ENCODE results near the gene SASH1.

Gene SASH1

DNA sequence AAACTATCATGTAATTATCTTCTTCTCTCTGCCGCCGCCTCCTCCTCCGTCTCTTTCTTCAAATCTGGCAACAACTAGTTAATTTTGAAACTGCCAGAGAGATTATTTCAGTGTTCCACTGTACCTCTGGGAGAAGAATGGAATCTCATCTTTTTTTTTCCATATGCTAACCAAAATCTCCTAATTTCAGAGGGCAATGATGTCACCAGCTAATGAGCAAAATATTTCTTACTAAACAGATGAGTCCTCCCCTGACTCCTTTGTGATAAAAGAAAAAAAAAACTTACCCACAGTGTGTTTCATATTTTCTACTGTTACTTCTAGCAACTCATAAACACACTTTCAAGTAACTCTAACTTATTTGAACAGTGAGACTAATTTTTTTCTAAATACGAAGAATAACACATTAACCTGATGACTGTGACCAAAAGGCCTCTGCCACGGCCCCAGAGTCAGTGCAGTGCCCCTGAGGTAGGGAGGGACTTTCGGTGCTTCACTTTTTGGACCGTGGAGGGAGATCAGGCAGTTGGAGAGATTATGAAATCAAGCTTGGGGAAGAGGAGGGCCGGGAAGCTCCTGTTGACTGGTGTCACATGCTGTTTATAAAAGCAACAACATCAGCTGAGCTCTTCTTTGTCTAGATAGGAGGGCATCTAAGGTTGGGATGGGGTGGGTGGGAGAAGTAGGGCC is 159.6 kb downstream of the SASH1 start:
- DNase-seq, result no peak

DNA sequence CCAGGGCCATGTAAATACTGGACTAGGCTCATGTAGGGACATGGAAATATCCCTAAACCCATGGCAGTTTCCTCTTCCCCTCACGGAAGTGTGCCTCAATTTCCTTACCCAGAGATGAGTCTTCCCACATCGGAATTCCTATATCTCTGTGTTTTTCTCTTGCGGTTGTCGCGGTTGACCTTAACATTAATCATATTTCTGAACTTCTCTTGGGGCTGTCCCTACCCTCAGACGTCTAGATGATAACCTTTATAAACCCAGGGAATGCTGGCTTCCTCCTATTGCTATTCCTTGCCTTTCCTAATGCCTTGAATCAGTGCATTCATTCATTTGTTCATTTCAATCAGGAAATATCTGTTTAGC is 160.1 kb downstream of the SASH1 start:
- no peak for DNase-seq

DNA sequence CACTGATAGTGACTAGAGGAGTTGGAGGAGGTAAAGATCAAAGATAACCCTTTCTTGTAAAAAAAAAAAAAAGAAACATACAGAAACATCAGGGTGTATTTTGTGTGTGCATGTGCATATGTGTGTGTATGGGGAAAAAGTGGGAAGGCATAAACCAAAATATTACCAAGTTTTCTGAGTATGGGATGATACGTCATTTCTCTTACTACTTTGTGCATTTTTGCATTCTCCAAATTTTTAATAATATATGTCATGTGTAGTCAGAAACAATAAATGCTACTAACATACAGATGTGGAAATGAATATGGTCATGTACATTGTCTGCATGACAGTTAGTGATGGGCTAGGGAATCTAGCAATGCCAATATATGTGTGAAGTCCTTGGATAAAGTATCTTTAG is 161.1 kb downstream of the SASH1 start:
- DNase-seq, result no peak

DNA sequence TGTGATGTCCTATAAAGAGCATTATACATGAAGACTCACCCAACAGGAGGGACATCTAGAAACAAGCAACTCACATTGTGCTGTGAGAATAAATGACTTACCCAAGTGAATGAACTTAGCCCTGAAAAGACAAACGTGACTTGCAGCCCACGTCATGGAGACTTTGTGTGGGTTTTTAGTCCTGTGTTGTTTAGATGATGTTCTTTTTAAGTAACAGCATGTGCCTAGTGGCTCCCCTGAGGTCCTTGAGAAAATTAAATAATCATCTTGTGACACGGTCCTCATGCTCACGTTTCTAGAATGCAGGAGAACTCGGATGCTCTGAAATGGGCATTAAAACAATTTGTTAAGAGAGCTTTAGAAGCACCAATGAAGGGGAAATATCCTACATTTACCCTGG is 165.1 kb downstream of the SASH1 start:
- no peak for DNase-seq

DNA sequence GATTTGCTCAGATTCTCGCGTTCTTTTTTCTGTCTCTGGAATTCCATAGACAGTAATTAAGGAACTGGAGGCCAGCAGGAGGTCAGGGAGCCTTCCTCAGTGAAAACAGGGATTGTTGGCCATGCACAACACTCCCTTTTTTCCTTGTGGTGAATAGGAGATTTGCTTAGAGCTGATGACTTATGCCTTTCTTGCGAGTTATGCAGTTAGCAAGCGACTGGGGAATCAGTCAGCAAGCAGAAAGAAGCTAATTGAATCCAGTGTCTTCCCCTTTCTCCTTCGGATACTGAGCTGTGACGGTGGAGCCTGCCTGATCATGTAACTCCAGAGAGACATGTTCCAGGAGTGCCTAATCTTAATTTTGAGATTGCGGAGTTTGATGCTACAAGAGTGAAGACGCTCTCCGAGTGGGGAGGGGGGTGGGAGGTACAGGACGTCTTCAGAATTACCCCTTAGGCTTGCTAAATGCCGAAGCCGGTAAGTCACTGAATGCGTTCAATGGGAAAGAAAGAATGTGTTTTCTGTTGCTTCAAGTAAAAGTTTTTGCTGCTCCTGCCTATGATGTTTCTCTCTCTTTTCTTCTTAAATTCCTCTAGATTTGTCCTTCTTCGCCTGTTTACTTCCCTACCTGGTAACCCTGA is 165.9 kb downstream of the SASH1 start:
- DNase-seq, result no peak

DNA sequence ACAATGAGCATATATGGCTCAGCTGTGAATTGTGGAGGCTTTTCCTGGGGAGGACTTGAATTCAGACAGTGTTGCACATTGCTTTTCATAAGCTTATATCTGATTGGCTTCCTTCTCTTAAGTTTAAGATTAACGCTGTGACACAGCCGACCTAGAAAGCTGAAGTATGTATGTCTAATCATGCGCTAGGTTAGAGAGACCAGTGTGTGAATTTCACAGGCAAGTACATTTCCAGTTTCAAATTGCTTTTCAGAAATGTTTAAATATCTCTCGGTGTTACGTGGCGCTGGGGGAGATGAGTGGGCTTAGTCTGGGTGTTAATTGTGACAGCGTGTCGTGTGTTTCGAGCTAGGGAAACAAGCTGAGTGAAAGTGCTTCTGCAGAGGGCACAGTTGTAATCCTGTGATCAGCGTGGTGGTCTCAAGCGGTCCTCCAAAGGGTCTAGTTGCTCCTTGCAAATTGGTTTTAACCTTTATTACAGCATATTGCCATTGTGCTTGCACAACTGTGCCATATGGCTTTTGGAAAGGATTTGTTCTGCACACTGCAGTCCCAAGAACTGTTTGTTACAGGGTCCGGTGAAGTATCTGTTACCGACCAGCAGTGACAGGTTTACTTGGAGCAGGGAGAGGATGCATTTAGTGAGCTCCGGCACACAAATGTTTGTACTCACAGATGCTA is 166.6 kb downstream of the SASH1 start:
- DNase-seq, result no peak

DNA sequence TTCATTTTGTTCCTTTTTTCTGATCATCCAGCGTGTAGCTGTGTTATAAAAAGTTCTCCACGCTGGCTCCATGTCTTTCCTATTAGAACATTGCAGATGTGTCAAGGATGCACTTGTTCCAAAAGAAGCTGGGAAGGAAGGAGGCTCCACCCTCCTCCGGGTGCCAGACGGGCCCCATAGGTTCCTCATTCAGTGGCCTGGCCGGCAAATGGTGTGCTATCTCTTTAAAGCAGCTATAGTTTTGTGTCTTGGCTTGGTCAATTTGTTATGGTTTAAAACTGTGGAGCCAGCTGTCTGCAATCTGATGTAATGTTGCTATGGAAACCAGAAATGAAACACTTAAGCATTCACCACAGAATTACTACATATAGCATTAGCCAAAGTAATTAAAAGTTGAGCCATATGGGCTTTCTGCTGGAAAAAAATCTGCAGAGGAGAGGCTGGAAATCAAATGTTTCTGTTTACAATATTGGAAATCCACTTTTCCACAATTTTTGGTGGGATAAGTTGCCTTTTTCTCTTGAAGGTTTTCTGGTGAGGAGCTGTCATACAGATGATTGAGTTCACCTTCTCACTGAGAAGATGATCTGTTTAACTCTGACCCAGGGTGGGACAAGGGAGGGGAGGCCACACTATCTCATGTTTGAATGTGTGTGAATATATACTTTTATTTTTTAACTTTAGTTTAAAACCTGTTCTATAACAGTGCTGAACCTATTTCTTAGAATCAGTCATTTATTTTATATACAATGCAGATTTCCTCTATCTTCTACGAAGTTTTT is 167.4 kb downstream of the SASH1 start:
- DNase-seq, result peak; percentile 91

DNA sequence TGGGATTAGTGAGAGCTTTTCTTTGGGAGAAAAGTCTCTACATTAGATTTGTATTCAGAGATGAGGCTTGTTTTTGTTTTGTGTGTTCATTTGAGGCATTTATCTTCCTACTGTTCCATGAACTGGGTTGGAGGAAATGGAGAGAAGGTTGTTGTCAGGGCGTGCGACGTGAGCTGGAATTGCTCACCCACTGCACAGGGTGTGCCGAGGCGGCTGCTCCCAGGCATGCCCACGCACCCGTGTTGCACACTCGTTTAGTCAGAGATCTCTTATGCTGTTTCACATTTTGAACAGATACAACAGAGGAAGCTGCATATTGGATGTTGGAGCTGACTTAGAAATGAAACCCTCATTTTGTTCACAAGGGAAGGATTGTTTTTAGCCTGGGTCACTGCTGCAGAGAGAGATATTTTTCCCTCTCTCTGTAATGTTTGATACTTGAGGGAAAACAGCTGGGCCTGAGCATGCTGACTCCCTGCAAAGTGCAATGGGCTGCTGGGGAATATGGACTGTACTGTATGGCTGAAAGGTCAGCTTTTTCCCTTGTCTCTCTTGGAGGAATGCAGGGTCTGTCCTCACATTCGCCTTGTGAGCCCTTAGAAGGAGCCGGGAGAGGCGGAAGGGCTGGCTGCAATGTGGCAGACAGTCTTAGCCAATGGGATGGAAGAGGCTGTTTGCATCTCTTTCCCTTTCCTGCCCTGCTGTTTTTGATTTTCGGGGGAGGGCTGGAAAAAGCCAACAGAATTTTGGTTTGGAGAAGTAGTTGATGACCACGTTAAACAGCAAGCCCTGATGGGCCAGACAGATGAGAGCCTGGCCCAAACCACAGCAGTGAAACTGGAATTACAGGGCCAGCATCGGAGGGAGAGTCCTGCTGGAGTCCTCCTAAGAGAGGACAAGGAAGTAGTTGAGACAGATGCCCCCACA is 170.8 kb downstream of the SASH1 start:
- no peak for DNase-seq

DNA sequence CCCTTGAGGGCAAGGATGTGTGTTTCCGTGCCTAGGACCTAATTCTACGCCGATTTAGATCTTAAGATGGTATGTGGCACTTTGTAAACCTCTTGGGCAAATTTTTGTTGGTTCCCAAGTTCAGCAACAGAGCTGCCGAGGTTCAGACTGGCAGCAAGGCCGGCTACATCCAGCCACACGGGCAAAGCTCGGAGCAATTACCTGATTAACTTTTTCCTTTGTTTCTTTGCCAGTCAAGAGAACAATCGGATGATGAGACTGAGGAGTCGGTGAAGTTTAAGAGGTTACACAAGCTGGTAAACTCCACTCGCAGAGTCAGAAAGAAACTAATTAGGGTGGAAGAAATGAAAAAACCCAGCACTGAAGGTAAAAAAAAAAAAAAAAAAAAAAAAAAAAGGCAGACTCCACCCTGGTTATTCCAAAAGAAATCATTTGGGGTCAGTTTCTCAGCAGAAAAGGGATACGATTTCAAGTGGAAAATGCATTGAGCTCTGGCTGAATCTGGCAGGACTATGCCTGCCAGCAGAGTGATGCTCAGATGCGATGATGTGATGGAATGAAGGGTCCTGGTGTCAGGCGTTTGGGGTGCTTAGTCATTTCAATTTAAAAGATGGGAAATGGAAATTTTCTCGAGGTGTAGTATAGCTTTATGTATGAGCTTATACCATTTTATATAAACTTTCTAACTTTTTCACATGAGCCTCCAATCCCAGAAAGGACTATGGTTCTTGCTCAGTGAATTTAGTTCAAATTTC is 171.6 kb downstream of the SASH1 start:
- DNase-seq, result no peak

DNA sequence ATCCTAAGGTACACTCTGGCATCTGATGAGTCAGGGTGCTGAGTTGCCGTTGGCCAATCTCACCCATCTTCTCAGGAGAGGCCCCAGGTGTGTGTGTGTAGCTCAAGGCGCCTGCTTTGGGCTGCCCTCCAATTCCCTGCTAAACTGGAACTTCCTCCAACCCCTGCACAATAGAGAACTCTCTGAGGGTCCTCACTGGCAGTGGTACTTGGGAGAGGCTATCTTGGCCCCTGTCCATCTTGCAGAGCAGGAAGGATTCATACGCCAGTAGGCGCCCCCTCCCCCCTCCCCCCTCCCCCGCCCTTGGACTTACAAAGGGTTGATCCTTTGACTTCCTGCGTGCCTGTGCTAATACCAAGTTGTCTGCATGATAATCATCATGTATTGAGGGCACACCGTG is 173.6 kb downstream of the SASH1 start:
- DNase-seq, result no peak

DNA sequence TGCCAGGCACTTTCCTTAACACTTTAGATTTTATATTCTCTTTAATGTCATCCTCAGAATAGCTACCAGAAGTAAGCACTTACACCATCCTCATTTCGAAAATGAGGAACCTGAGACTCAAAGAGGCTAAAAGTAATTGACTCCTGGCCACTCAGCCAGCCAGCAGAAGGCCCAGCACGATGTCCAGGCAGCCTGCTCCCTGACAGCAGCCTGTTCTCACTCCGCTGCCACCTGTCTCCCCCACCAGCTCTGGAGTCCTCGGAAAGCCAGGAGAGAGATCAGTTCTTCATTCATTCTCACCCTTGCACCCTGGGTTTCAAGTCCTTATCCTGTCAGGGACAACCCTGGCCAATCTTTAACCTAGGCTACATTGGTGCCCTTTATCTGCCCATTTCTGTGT is 174.0 kb downstream of the SASH1 start:
- no peak for DNase-seq

DNA sequence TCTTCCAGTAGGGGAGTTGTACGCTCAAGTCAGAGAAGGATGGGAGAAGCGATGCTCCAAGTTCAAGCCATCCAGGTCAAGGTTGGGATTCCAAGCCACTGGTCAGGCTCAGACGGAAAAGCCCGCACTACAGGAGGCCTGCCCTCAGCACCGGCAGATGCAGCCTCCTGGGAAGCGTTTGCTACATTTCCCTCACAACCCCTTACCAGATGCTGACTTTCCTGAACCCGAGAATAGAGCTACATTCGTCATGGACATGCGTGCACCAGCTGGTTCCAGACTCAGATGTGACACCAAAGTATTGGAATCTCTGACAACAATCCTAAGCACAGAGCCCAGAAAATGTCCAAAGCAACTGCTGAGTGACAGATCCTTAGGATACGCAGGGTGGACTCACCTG is 174.8 kb downstream of the SASH1 start:
- no peak for DNase-seq

DNA sequence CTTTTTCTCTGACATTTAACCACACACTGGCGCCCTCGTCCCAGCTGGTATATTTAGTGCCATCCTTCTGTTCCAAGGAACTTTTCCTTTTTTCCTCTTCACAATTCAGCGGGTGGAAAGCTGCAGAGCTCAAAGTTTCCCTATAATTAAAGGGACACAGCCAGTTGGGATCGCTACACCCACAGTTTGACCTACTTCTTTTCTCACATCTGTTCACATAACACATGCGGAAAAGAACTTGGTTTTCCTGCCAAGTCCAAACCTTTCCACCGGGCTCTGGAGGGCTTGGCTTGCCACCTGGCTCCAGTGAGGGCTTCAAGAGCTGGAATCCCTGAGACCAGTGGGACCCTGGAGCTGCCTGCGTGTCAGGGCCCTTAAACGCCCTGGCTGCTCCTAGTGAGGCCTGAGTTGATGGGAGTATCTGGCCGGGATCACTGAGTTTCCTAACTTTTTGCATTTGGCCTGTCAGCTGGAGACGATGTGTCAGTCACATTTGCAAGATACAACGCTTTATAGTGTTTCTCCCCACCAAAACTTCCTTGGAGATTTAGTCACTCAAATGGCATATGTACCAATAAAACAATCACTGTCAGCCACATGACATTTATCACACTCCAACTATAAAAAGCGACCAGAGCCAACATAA is 176.0 kb downstream of the SASH1 start:
- DNase-seq, result no peak

DNA sequence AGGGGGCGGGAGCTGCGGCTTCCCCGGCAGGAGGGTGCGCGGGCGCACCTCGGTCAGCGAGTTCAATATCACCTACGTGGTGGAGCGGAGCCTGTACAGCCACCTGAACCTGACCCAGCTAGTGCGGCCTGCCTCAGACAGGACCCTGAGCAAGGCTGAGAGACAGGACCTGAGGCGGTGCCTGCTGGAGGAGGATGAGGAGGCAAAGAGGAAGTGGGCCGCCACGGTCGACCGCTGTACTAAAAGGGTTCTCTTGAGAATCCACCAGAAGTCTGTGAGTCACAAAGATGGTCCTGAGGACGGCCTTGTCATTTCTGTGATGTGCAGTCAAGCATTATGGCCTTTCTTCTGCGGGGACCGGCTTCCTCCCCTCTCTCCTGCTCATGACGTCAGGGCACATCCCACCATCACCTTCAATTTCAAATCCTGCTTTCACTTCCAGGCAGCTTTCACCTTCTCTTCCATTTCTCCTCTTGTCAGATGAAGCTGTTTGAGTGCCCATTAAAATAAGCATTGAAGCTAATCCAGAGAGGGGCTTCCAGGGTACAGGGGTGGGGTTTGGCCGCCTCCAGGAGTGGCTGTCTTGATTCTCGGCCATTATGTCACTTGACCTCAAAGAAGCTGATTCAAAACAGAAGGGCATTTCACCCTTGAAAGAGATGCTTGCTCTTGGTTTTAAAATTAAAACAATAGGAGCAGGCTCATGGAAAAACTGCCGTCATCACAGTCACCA is 177.6 kb downstream of the SASH1 start:
- DNase-seq, result peak; percentile 5

DNA sequence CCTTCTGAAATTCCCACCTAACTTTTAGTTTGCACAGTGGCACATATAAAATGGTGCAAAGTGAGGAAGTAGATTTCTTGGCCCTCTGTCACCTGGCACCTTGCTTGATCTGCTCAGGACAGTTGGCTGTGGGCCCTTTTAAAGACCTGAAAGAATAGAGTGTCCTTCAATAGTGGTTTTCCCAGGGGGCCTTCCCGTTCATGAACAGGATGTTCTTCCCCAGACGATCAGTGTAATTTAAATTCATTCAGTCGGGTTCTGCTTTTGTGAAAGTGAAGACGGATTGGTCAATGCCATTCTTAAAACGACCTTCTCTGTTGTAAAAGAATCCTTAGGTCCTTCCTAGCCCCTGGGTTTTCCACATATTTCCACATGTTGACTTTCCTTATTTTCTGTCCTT is 178.5 kb downstream of the SASH1 start:
- DNase-seq, result no peak

DNA sequence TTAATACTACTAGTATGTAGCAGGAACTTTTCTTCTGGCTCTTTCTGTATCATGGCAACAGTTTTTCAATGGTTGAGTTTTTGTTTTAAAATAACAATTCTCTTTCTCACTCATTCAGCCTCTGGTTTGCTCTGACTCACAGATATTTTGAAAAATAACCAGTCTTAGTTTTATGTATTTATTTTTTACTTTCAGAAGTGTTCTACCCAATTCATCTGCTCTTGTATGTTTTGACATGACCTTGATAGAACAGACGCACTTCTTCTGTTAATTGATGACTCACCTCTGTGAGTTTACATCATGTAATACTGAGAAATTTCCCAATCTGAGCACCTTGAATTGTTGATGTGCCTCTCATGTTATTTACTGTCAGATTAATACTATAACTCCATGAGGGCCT is 178.9 kb downstream of the SASH1 start:
- no peak for DNase-seq

DNA sequence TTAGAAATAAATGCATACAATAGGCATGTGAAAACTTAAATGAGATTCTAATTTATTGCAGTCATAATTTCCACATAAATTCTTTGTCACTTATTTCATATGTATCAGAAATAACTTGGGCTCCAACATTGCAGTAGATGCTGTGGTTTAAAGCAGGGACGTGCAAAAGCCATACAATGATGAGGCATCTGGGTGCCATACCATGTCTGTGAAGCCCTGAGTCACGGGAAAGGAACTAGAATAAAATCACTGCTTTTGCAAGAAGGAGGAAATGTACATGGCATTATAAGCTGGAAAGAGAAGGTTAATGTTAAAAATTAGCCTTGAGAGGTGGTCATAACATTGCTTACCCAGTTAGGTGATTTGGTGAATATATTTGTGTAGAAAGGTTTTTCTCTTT is 180.4 kb downstream of the SASH1 start:
- no peak for DNase-seq

DNA sequence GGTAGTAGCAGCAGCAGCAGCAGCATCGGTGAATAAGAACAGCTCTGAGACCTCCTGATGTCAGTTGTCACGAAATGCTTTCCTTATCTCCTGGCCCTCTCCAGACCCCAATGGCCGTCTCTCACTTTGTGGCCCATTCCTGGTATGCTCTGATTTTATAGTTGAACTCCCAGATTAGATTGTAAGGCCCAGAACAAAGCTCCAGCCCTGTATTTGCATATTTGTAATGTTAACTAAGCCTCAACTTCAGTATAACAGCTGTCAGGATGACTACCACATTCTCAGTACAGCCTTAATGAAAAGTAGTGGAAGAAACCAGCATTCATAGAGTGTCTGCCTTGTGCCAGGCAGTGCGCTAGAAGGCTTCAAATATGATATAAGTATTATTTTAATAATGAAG is 180.9 kb downstream of the SASH1 start:
- DNase-seq, result no peak

DNA sequence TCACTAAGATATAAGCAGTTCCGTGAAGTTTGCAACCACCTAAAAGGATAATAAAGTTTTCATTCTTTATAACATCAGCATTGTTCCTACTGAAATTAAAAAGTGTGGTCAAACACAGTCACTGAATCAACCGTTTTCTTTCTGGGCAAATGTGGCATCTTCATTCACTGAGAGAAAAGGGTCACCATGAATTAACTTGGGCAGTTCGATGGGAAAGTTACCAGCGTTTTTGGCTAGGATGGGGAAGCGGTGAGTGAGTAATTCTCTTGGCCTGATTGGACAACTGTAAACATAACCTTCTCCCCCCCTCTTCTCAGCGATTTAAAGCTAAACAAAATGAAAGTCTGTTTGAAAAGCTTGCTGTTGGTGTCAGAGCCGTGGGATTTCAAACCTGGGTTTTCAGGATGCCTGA is 181.8 kb downstream of the SASH1 start:
- DNase-seq, result no peak

DNA sequence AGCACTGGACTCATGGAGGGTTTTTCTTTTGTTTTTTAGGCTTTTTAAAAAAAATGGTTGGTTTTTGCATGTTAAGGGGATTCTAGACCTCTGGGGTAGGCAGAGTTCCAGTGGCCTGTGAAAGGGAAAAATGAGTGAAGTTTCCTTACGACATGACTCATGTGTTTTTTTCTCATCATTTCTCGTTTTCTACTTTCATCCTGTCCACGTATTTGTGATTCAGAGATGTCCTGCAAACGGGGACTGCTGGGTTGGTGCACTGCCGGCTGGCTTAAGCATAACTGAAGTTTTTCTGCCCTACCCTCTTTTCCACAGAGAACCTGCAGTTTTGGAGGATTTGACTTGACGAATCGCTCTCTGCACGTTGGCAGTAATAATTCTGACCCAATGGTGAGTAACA is 182.3 kb downstream of the SASH1 start:
- DNase-seq, result no peak

DNA sequence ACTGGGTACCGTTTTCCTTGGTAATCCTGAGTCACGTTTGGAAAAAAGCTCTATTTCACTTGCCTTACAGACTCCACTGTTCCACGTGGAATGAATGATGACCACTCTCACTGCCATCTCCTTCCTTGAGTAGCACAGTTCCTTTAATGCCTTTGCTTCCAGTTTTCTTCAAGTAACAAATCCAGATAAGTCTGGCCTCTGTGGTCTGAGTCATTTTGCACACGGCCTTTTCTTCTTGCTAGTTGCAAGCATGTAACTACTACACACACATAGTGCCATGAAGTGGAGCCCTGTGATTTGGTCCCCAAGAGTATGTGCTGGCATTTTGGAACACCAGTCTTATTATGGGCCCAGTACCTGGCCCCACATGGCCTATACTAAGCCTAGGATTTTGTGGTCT is 182.8 kb downstream of the SASH1 start:
- peak; percentile 11 for DNase-seq
